Measurements from ENCODE around the gene IFNK. TPM values are rescaled to one million over a fixed set of nuclear protein-coding genes. Genes with fewer than 3 reads are reported as not detected.

IFNK gene
- total and polyA plus RNA-seq, 2 experiments from 2014 or later: not detected

- Histone ChIP-seq H3K4me3 (no peak overlapping the region), H3K4me1 (ENCODE audit: insufficient read depth) (peaks cover 14% of the 10 kb centered on the region; the same call in 1 of the 2 replicates), H2AFZ (no peak overlapping the region), H3K27me3 (ENCODE audit: insufficient read depth) (no peaks in the 10 kb centered on the region), H3F3A (replicated peaks; ENCODE audit: low read depth) (no peaks in the 10 kb centered on the region), H3K27ac (ENCODE audit: low read depth) (no peak overlapping the region), H3K9me2 (ENCODE audit: insufficient read depth) (no peaks in the 10 kb centered on the region), H3K79me2 (replicated peaks; ENCODE audit: insufficient read depth) (no peaks in the 10 kb centered on the region), H4K20me1 (replicated peaks; ENCODE audit: insufficient read depth) (no peaks in the 10 kb centered on the region), H3K36me3 (ENCODE audit: insufficient read depth) (no peaks in the 10 kb centered on the region), H3K4me2 (no peak overlapping the region)
- no peaks in the 10 kb centered on the region for H3K9me3 Mint-ChIP-seq
- no peaks in the 10 kb centered on the region for H3K36me3 Mint-ChIP-seq (ENCODE audit: low read depth)
- no peak overlapping the region for H3K27ac Mint-ChIP-seq
- DNase-seq (ENCODE audit: low spot score) (no peak), ATAC-seq (no peak)
- H3K4me3 Mint-ChIP-seq: no peak overlapping the region
- TF ChIP-seq EZH2phosphoT487 (IDR thresholded peaks at IDR 0.05; ENCODE audit: unreplicated experiment) (no peak), JUNB (IDR thresholded peaks at IDR 0.05; ENCODE audit: unreplicated experiment) (no peak), ZNF114 (CRISPR knock-in tag; IDR thresholded peaks at IDR 0.05) (no peak), ETS1 (IDR thresholded peaks at IDR 0.05) (no peak), POLR2AphosphoS5 (IDR thresholded peaks at IDR 0.05; ENCODE audit: low read depth) (no peak), REST (IDR thresholded peaks at IDR 0.05; ENCODE audit: unreplicated experiment) (no peak), EZH2 (IDR thresholded peaks at IDR 0.05; ENCODE audit: low read depth, unreplicated experiment) (no peak), STAT1 (IDR thresholded peaks at IDR 0.05; ENCODE audit: unreplicated experiment) (no peak), CREB1 (CRISPR knock-in tag; IDR thresholded peaks at IDR 0.05; ENCODE audit: low read depth) (no peak), ZNF331 (CRISPR knock-in tag; IDR thresholded peaks at IDR 0.05; ENCODE audit: low read depth) (no peak), NANOG (IDR thresholded peaks at IDR 0.05; ENCODE audit: borderline replicate concordance) (no peak), ZNF462 (CRISPR knock-in tag; IDR thresholded peaks at IDR 0.05) (no peak)
- TF ChIP-seq, protein P1, sequence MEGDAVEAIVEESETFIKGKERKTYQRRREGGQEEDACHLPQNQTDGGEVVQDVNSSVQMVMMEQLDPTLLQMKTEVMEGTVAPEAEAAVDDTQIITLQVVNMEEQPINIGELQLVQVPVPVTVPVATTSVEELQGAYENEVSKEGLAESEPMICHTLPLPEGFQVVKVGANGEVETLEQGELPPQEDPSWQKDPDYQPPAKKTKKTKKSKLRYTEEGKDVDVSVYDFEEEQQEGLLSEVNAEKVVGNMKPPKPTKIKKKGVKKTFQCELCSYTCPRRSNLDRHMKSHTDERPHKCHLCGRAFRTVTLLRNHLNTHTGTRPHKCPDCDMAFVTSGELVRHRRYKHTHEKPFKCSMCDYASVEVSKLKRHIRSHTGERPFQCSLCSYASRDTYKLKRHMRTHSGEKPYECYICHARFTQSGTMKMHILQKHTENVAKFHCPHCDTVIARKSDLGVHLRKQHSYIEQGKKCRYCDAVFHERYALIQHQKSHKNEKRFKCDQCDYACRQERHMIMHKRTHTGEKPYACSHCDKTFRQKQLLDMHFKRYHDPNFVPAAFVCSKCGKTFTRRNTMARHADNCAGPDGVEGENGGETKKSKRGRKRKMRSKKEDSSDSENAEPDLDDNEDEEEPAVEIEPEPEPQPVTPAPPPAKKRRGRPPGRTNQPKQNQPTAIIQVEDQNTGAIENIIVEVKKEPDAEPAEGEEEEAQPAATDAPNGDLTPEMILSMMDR (conservative IDR thresholded peaks at IDR 0.05; ENCODE audit: low read depth in 2 of 2): no peak
- H3K4me1 Mint-ChIP-seq: peaks cover 34% of the 10 kb centered on the region
- peaks cover 10% of the 10 kb centered on the region for H3K27me3 Mint-ChIP-seq (ENCODE audit: insufficient read depth, low read depth, poor library complexity)
Observed at GRCh38 chr9:27534131-27534530, 10.0 kb downstream of the IFNK start.
